ENCODE measurements around the gene SPAG16.

Gene SPAG16

GRCh38 chr2:213818436-213818835, 534.2 kb downstream of the SPAG16 start:
- no peak overlapping the region for H2AFZ ChIP-seq (ENCODE audit: low read length)
- no peaks in the 10 kb centered on the region for H3K4me1 ChIP-seq (ENCODE audit: insufficient read depth, low read length, poor library complexity, severe bottlenecking)
- H3K79me2 ChIP-seq (ENCODE audit: insufficient read depth, low read length), result no peaks in the 10 kb centered on the region
- H3K4me2 ChIP-seq (ENCODE audit: low read depth, low read length, poor library complexity, severe bottlenecking), result no peak overlapping the region
- no peak overlapping the region for H3K9ac ChIP-seq (ENCODE audit: low read depth, low read length, poor library complexity, severe bottlenecking)
- H3K4me3 ChIP-seq (ENCODE audit: low read length, poor library complexity, severe bottlenecking), result no peak overlapping the region
- no peaks in the 10 kb centered on the region for H3F3A ChIP-seq (ENCODE audit: low read depth)
- TF ChIP-seq EZH2phosphoT487 (IDR thresholded peaks at IDR 0.05; ENCODE audit: borderline replicate concordance) (no peak), CTCF (conservative IDR thresholded peaks at IDR 0.05; ENCODE audit: low read length) (no peak)
- no peaks in the 10 kb centered on the region for H3K9me2 ChIP-seq (replicated peaks; ENCODE audit: low read depth, low read length)
- H3K36me3 ChIP-seq (ENCODE audit: insufficient read depth, low read length), result no peaks in the 10 kb centered on the region
- H3K27me3 ChIP-seq (ENCODE audit: insufficient read depth, low read length, poor library complexity, severe bottlenecking), result no peaks in the 10 kb centered on the region
- H4K20me1 ChIP-seq (ENCODE audit: insufficient read depth, low read length, poor library complexity, severe bottlenecking), result no peaks in the 10 kb centered on the region
- H3K9me3 ChIP-seq (ENCODE audit: insufficient read depth, low read depth, low read length), result no peaks in the 10 kb centered on the region

DNA sequence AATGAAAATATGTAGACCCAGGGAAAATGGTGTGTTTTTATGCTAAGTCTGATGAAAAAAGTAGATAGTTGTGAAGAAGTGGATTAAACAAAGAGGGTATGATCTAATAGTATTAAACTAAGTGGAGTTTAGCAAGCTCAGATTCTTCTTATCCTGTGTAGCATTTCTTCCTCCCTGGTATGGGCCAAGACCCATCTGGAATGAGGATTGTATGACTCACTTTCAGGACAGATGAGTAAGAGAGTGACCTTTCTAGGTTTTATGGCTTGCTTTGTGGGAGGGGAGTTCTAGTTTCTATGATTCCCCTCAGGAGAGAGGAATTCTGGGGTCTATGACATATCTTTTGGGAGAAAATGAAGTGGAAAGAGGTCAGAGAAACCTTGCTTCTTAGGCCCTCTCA, 550.1 kb downstream of the SPAG16 start:
- no peaks in the 10 kb centered on the region for H3K36me3 ChIP-seq (ENCODE audit: insufficient read depth, low read length)
- H3K4me1 ChIP-seq (ENCODE audit: insufficient read depth, low read length, poor library complexity, severe bottlenecking), result peaks cover 1% of the 10 kb centered on the region
- no peaks in the 10 kb centered on the region for H3F3A ChIP-seq (ENCODE audit: low read depth)
- H2AFZ ChIP-seq (ENCODE audit: low read length), result no peak overlapping the region
- no peak overlapping the region for H3K4me2 ChIP-seq (ENCODE audit: low read depth, low read length, poor library complexity, severe bottlenecking)
- no peak for TF ChIP-seq EZH2phosphoT487 (IDR thresholded peaks at IDR 0.05; ENCODE audit: borderline replicate concordance)
- TF ChIP-seq CTCF (conservative IDR thresholded peaks at IDR 0.05; ENCODE audit: low read length), result no peak
- no peaks in the 10 kb centered on the region for H3K9me3 ChIP-seq (ENCODE audit: insufficient read depth, low read depth, low read length)
- H3K27me3 ChIP-seq (ENCODE audit: insufficient read depth, low read length, poor library complexity, severe bottlenecking), result no peaks in the 10 kb centered on the region
- no peaks in the 10 kb centered on the region for H3K9me2 ChIP-seq (replicated peaks; ENCODE audit: low read depth, low read length)
- H3K79me2 ChIP-seq (ENCODE audit: insufficient read depth, low read length), result no peaks in the 10 kb centered on the region
- no peak overlapping the region for H3K9ac ChIP-seq (ENCODE audit: low read depth, low read length, poor library complexity, severe bottlenecking)
- H4K20me1 ChIP-seq (ENCODE audit: insufficient read depth, low read length, poor library complexity, severe bottlenecking), result no peaks in the 10 kb centered on the region
- no peak overlapping the region for H3K4me3 ChIP-seq (ENCODE audit: low read length, poor library complexity, severe bottlenecking)

DNA sequence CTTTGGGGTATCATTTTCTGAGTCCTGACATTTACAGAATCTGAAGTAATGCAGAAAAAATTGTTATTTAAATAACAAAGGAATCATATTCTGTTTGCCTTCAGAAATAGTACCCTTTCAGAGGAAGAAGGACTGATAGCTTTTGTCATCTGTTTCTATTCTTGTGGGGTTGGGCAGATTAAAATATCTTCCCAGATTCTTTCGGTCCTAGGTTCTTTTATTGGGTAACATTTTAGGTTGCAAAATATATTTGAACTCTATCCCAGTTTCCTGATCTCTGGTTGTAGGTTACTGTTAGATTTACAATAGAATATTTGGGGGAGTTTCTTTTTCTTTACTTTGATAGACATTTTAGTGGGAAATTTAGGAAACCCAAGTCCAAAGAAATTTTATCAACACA, 550.5 kb downstream of the SPAG16 start:
- Histone ChIP-seq H3K4me3 (ENCODE audit: low read length, poor library complexity, severe bottlenecking) (no peak overlapping the region), H2AFZ (ENCODE audit: low read length) (no peak overlapping the region), H3K4me1 (ENCODE audit: insufficient read depth, low read length, poor library complexity, severe bottlenecking) (peaks cover 6% of the 10 kb centered on the region), H3K79me2 (ENCODE audit: insufficient read depth, low read length) (no peaks in the 10 kb centered on the region), H3K36me3 (ENCODE audit: insufficient read depth, low read length) (no peaks in the 10 kb centered on the region), H3F3A (ENCODE audit: low read depth) (no peaks in the 10 kb centered on the region), H3K27me3 (ENCODE audit: insufficient read depth, low read length, poor library complexity, severe bottlenecking) (no peaks in the 10 kb centered on the region), H3K9me3 (ENCODE audit: insufficient read depth, low read depth, low read length) (no peaks in the 10 kb centered on the region), H3K4me2 (ENCODE audit: low read depth, low read length, poor library complexity, severe bottlenecking) (no peak overlapping the region), H3K9me2 (replicated peaks; ENCODE audit: low read depth, low read length) (no peaks in the 10 kb centered on the region), H3K9ac (ENCODE audit: low read depth, low read length, poor library complexity, severe bottlenecking) (no peak overlapping the region), H4K20me1 (ENCODE audit: insufficient read depth, low read length, poor library complexity, severe bottlenecking) (no peaks in the 10 kb centered on the region)
- TF ChIP-seq CTCF (conservative IDR thresholded peaks at IDR 0.05; ENCODE audit: low read length), result no peak
- TF ChIP-seq EZH2phosphoT487 (IDR thresholded peaks at IDR 0.05; ENCODE audit: borderline replicate concordance), result no peak
